HCT116 (cell line): ENCODE data around the gene PIGL. TPM values are rescaled to one million over a fixed set of nuclear protein-coding genes. Genes with fewer than 3 reads are reported as not detected.

Source experiments
- ATAC-seq: fragments of 200-7000 bp; cut with Tn5 transposase; 2 replicates; pipeline ENCODE4 v1.9.1; 2020; ENCODE audit warnings: mild to moderate bottlenecking, moderate library complexity
- BruUV-seq: library from RNA; stranded (reverse); fragments of 400-500 nt; replicated peaks from 2 replicates; lab custom pipeline; 2021; lab: Mats Ljungman, UMichigan
- CTCF ChIA-PET: fragments of 300-600 bp; sonication (Branson Sonifier 250); formaldehyde crosslinking; loops from one replicate; lab custom pipeline; 2021; ENCODE audit warnings: antibody characterized with exemption; lab: Charles Lee
- POLR2A ChIA-PET: fragments of 300-600, 350-600 bp; sonication (Branson Sonifier 250); formaldehyde crosslinking; loops from one replicate; lab custom pipeline; 2021; ENCODE audit warnings: antibody characterized with exemption; lab: Charles Lee
- RAD21 ChIA-PET, 2 experiments: fragments of 300-600 bp; sonication (Branson Sonifier 250); formaldehyde crosslinking; loops; one replicate each; lab custom pipeline; 2023; ENCODE audit warnings: low total read pairs in 2 of 2; ENCODE audit not compliant: uncharacterized antibody in 2 of 2, unreplicated experiment in 2 of 2, low non-redundant PET in 1 of 2; lab: Charles Lee
- DNase-seq: peaks from one replicate; pipeline ENCODE4 v3.0.0-alpha.2; 2010; ENCODE audit warnings: low read depth, low spot score
- H2AFZ ChIP-seq: fragments of 200-600 bp; shearing (Covaris generic), sonication (generic); 2 replicates; pipeline ENCODE4 v1.6.1; 2017; ENCODE audit warnings: low read depth, mixed run types, mixed read lengths, antibody characterized with exemption, low read length; ENCODE audit not compliant: poor library complexity, severe bottlenecking
- H3K27ac ChIP-seq: 2 replicates; pipeline ENCODE4 v1.5.1; 2012; ENCODE audit warnings: low read depth, low read length
- H3K27me3 ChIP-seq: fragments of 200-600 bp; sonication (generic); 2 replicates; pipeline ENCODE4 v1.6.1; 2016; ENCODE audit warnings: mixed run types, low read length, mixed read lengths; ENCODE audit not compliant: insufficient read depth
- H3K36me3 ChIP-seq, 2 experiments: fragments of 200-500 bp in 1 of 2; fragments of 200-600 bp in 1 of 2; sonication (Bioruptor generic) in 1 of 2; sonication (generic) in 1 of 2; 2 replicates each; pipeline versions ENCODE4 v1.5.1 to v1.6.1; 2014 to 2016; ENCODE audit warnings: low read length in 2 of 2, inconsistent platforms in 1 of 2, mixed read lengths in 1 of 2, mixed run types in 1 of 2; ENCODE audit not compliant: insufficient read depth in 2 of 2, control insufficient read depth in 1 of 2
- H3K4me1 ChIP-seq, 2 experiments: fragments of 200-600 bp in 1 of 2; sonication (generic) in 1 of 2; 2 replicates each; pipeline versions ENCODE4 v1.5.1 to v1.6.1; 2012 to 2017; ENCODE audit warnings: low read length in 2 of 2, inconsistent platforms in 1 of 2, mild to moderate bottlenecking in 1 of 2, mixed read lengths in 1 of 2, mixed run types in 1 of 2, moderate library complexity in 1 of 2; ENCODE audit not compliant: insufficient read depth in 2 of 2, control insufficient read depth in 1 of 2
- H3K4me2 ChIP-seq: fragments of 200-600 bp; sonication (generic); 2 replicates; pipeline ENCODE4 v1.6.1; 2017; ENCODE audit warnings: mixed run types, low read length, mixed read lengths
- H3K4me3 ChIP-seq, 2 experiments: fragments of 200-600 bp in 1 of 2; sonication (generic) in 1 of 2; replicated peaks in 1 of 2; 2 replicates each; pipeline ENCODE4 v1.5.1; 2011 to 2016; ENCODE audit warnings: low read length in 2 of 2, control low read depth in 1 of 2, low read depth in 1 of 2, mild to moderate bottlenecking in 1 of 2, mixed read lengths in 1 of 2, mixed run types in 1 of 2
- H3K79me2 ChIP-seq: fragments of 200-600 bp; sonication (generic); 2 replicates; pipeline ENCODE4 v1.6.1; 2017; ENCODE audit warnings: mild to moderate bottlenecking, mixed run types, low read length, moderate library complexity, mixed read lengths; ENCODE audit not compliant: insufficient read depth
- H3K9ac ChIP-seq: fragments of 200-600 bp; sonication (generic); 2 replicates; pipeline ENCODE4 v1.6.1; 2016; ENCODE audit warnings: low read length, mixed read lengths
- H3K9me2 ChIP-seq: fragments of 200-600 bp; sonication (generic), shearing (Covaris generic); 2 replicates; pipeline ENCODE4 v1.6.1; 2017; ENCODE audit warnings: mixed run types, mild to moderate bottlenecking, moderate library complexity; ENCODE audit not compliant: insufficient read depth
- H3K9me3 ChIP-seq, 2 experiments: fragments of 200-500 bp in 1 of 2; fragments of 200-600 bp in 1 of 2; sonication (Bioruptor generic) in 1 of 2; sonication (generic) in 1 of 2; 2 replicates each; pipeline ENCODE4 v1.6.1; 2014 to 2017; ENCODE audit warnings: low read length in 2 of 2, mixed read lengths in 2 of 2, inconsistent platforms in 1 of 2, low read depth in 1 of 2, mild to moderate bottlenecking in 1 of 2, mixed run types in 1 of 2, moderate library complexity in 1 of 2; ENCODE audit not compliant: control insufficient read depth in 1 of 2, insufficient read depth in 1 of 2
- H4K20me1 ChIP-seq: fragments of 200-600 bp; sonication (generic), shearing (Covaris generic); 2 replicates; pipeline ENCODE4 v1.6.1; 2017; ENCODE audit warnings: mixed run types, mild to moderate bottlenecking, moderate library complexity; ENCODE audit not compliant: insufficient read depth
- CEBPB ChIP-seq: IDR thresholded peaks from 2 replicates; pipeline ENCODE4 v1.6.1; 2012; ENCODE audit warnings: low read depth
- CTCF ChIP-seq, 3 experiments: fragments of 200-600 bp in 1 of 3; sonication (generic) in 1 of 3; IDR thresholded peaks in 2 of 3; conservative IDR thresholded peaks in 1 of 3; 2 replicates each; pipeline ENCODE4 v1.5.1; 2012 to 2017; ENCODE audit warnings: low read depth in 2 of 3, low read length in 2 of 3, antibody characterized with exemption in 1 of 3, borderline replicate concordance in 1 of 3, control low read depth in 1 of 3, mild to moderate bottlenecking in 1 of 3, mixed read lengths in 1 of 3, mixed run types in 1 of 3, moderate library complexity in 1 of 3; ENCODE audit not compliant: insufficient read depth in 1 of 3
- EGR1 ChIP-seq: IDR thresholded peaks from 2 replicates; pipeline ENCODE4 v1.6.1; 2012; ENCODE audit warnings: low read depth
- EZH2phosphoT487 ChIP-seq: fragments of 200-600 bp; IDR thresholded peaks from 2 replicates; pipeline ENCODE4 v1.6.1; 2018; ENCODE audit warnings: antibody characterized with exemption, borderline replicate concordance
- POLR2A ChIP-seq: IDR thresholded peaks from 2 replicates; pipeline ENCODE4 v1.7.0; 2011; ENCODE audit warnings: borderline replicate concordance; ENCODE audit not compliant: insufficient read depth, insufficient read length; ENCODE audit errors: extremely low read depth
- TCF7L2 ChIP-seq: IDR thresholded peaks from 2 replicates; pipeline ENCODE4 v1.7.0; 2011; ENCODE audit warnings: borderline replicate concordance, inconsistent platforms; ENCODE audit not compliant: insufficient read depth, insufficient read length; ENCODE audit errors: extremely low read depth
- YY1 ChIP-seq: IDR thresholded peaks from 2 replicates; pipeline ENCODE4 v1.6.1; 2011; ENCODE audit warnings: low read length, low read depth, moderate library complexity, mild to moderate bottlenecking; ENCODE audit not compliant: insufficient replicate concordance; ENCODE audit errors: extremely low read depth
- intact Hi-C: fragments of 100-400 bp; cut with micrococcal nuclease; formaldehyde crosslinking; loops from 2 replicates; pipeline ENCODE4 v1.10.0; 2022
- total RNA-seq: library from RNA; stranded (reverse); gene quantifications from one replicate; pipeline ENCODE4 v1.2.1, GENCODE V29; 2021; ENCODE audit not compliant: unreplicated experiment
- TF ChIP-seq, protein P1 (sequence below): IDR thresholded peaks from 2 replicates; pipeline ENCODE4 v1.6.1; 2012
- TF ChIP-seq, protein P2 (sequence below): IDR thresholded peaks from 2 replicates; pipeline ENCODE4 v1.6.1; 2011; ENCODE audit warnings: mild to moderate bottlenecking, low read length, moderate library complexity; ENCODE audit not compliant: insufficient replicate concordance; ENCODE audit errors: extremely low read depth

PIGL gene
- total RNA-seq, 1 experiment from 2014 or later: 36.8 TPM

- POLR2A ChIA-PET: interaction anchor here (1.6 kb wide), 1 partner anchor 9 kb away, joined by 3 read pairs; no protein-coding TSS in a partner anchor
- H3K27ac ChIP-seq: no peak overlapping the region
Observed at GRCh38 chr17:16251556-16251955, 34.5 kb downstream of the PIGL start.

More at GRCh38 chr17:16251556-16251955, 34.5 kb downstream of the PIGL start:
- no TSS peak for BruUV-seq
- Histone ChIP-seq H3K9me3 (no peaks in the 10 kb centered on the region), H3K27me3 (no peaks in the 10 kb centered on the region), H3K4me1 (no peaks in the 10 kb centered on the region), H4K20me1 (no peaks in the 10 kb centered on the region), H3K36me3 (no peaks in the 10 kb centered on the region), H3K79me2 (no peaks in the 10 kb centered on the region), H3K4me3 (no peak overlapping the region), H2AFZ (no peak overlapping the region), H3K9me2 (no peaks in the 10 kb centered on the region), H3K9ac (no peak overlapping the region), H3K4me2 (no peak overlapping the region)
- ChIA-PET RAD21 (no interaction called here), CTCF (interaction anchor here (0.6 kb wide), 1 partner anchor 749 kb away, joined by 3 read pairs; no protein-coding TSS in a partner anchor)
- intact Hi-C loops: no loop called here
- ATAC-seq (no peak), DNase-seq (no peak)
- TF ChIP-seq CTCF (IDR thresholded peaks at IDR 0.05 in 2 of 3, conservative IDR thresholded peaks at IDR 0.05 in 1 of 3; ENCODE audit: borderline replicate concordance in 1 of 3, insufficient read depth in 1 of 3, low read depth in 2 of 3, low read length in 2 of 3) (no peak), EZH2phosphoT487 (no peak), POLR2A (no peak), YY1 (no peak), TCF7L2 (no peak), EGR1 (no peak), CEBPB (no peak)
- TF ChIP-seq, protein P1, sequence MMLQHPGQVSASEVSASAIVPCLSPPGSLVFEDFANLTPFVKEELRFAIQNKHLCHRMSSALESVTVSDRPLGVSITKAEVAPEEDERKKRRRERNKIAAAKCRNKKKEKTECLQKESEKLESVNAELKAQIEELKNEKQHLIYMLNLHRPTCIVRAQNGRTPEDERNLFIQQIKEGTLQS: no peak
- TF ChIP-seq, protein P2, sequence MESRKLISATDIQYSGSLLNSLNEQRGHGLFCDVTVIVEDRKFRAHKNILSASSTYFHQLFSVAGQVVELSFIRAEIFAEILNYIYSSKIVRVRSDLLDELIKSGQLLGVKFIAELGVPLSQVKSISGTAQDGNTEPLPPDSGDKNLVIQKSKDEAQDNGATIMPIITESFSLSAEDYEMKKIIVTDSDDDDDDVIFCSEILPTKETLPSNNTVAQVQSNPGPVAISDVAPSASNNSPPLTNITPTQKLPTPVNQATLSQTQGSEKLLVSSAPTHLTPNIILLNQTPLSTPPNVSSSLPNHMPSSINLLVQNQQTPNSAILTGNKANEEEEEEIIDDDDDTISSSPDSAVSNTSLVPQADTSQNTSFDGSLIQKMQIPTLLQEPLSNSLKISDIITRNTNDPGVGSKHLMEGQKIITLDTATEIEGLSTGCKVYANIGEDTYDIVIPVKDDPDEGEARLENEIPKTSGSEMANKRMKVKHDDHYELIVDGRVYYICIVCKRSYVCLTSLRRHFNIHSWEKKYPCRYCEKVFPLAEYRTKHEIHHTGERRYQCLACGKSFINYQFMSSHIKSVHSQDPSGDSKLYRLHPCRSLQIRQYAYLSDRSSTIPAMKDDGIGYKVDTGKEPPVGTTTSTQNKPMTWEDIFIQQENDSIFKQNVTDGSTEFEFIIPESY: no peak
